PC-9 (cell line): Measurements from ENCODE around the gene GNE. TPM values are rescaled to one million over a fixed set of nuclear protein-coding genes. Genes with fewer than 3 reads are reported as not detected.
"Not testable (repeated sequence)": the region's sequence is repeated elsewhere in the genome, so short reads cannot be mapped to it uniquely, and the experiment has no call there.

Source experiments
- BruUV-seq: library from RNA; stranded (reverse); fragments of 400-500 nt; replicated peaks from 2 replicates; lab custom pipeline; 2021; lab: Mats Ljungman, UMichigan
- CTCF ChIA-PET: fragments of 300-600 bp; sonication (Branson Sonifier 250); formaldehyde crosslinking; loops from one replicate; lab custom pipeline; 2022; ENCODE audit warnings: antibody characterized with exemption; lab: Charles Lee
- POLR2A ChIA-PET: fragments of 300-600 bp; sonication (Branson Sonifier 250); formaldehyde crosslinking; loops from one replicate; lab custom pipeline; 2022; ENCODE audit warnings: antibody characterized with exemption; ENCODE audit not compliant: unreplicated experiment; lab: Charles Lee
- DNase-seq, 2 experiments: peaks; one replicate each; pipeline versions ENCODE4 v3.0.0 to v3.0.0-alpha.2; 2015 to 2022; ENCODE audit warnings: mixed read lengths in 1 of 2
- H2AFZ ChIP-seq: fragments of 200-600 bp; sonication (generic); 2 replicates; pipeline ENCODE4 v1.8.1; 2017; ENCODE audit warnings: antibody characterized with exemption
- H3F3A ChIP-seq: fragments of 200-600 bp; sonication (generic); 2 replicates; pipeline ENCODE4 v1.8.1; 2017; ENCODE audit warnings: antibody characterized with exemption, mild to moderate bottlenecking, low read depth; ENCODE audit not compliant: insufficient read depth
- H3K27ac ChIP-seq: fragments of 200-600 bp; sonication (generic); 2 replicates; pipeline ENCODE4 v1.6.1; 2016; ENCODE audit warnings: mixed run types
- H3K27me3 ChIP-seq: fragments of 200-600 bp; sonication (generic); 2 replicates; pipeline ENCODE4 v1.6.1; 2016; ENCODE audit warnings: low read depth, mixed run types; ENCODE audit not compliant: insufficient read depth
- H3K36me3 ChIP-seq: fragments of 200-600 bp; sonication (generic); 2 replicates; pipeline ENCODE4 v1.6.1; 2016; ENCODE audit warnings: low read depth, mixed run types
- H3K4me1 ChIP-seq: fragments of 200-600 bp; sonication (generic); replicated peaks from 2 replicates; pipeline ENCODE4 v1.6.1; 2016; ENCODE audit warnings: mixed run types; ENCODE audit not compliant: insufficient read depth
- H3K4me2 ChIP-seq: fragments of 200-600 bp; sonication (generic); 2 replicates; pipeline ENCODE4 v1.6.1; 2017; ENCODE audit warnings: mixed run types
- H3K4me3 ChIP-seq: fragments of 200-600 bp; sonication (generic); 2 replicates; pipeline ENCODE4 v1.6.1; 2016; ENCODE audit warnings: mixed run types
- H3K79me2 ChIP-seq: fragments of 200-600 bp; sonication (generic); 2 replicates; pipeline ENCODE4 v1.6.1; 2017; ENCODE audit warnings: low read depth, mixed run types
- H3K9me2 ChIP-seq: fragments of 200-600 bp; sonication (generic); 2 replicates; pipeline ENCODE4 v1.8.1; 2017; ENCODE audit warnings: mild to moderate bottlenecking; ENCODE audit not compliant: insufficient read depth
- H3K9me3 ChIP-seq: fragments of 200-600 bp; sonication (generic); 2 replicates; pipeline ENCODE4 v1.8.1; 2016; ENCODE audit warnings: low read depth; ENCODE audit not compliant: insufficient read depth
- H4K20me1 ChIP-seq: fragments of 200-600 bp; sonication (generic); 2 replicates; pipeline ENCODE4 v1.8.1; 2017; ENCODE audit not compliant: insufficient read depth
- EZH2 ChIP-seq: fragments of 200-600 bp; sonication (generic); IDR thresholded peaks from 2 replicates; pipeline ENCODE4 v1.8.0; 2017; ENCODE audit warnings: antibody characterized with exemption, low read depth
- intact Hi-C: fragments of 100-400 bp; cut with micrococcal nuclease; formaldehyde crosslinking; loops from one replicate; pipeline ENCODE4 v1.10.0; 2022; ENCODE audit not compliant: unreplicated experiment
- total RNA-seq: library from RNA; stranded (reverse); gene quantifications from 2 replicates; pipeline ENCODE4 v1.2.3, GENCODE V29; 2021
- TF ChIP-seq, protein P1 (sequence below): fragments of 200-600 bp; sonication (generic); conservative IDR thresholded peaks from 2 replicates; pipeline ENCODE4 v1.6.1; 2017; ENCODE audit warnings: mixed run types, antibody characterized with exemption, mild to moderate bottlenecking, moderate library complexity

Gene GNE
- total RNA-seq, 1 experiment from 2014 or later = 23.2 TPM

DNA sequence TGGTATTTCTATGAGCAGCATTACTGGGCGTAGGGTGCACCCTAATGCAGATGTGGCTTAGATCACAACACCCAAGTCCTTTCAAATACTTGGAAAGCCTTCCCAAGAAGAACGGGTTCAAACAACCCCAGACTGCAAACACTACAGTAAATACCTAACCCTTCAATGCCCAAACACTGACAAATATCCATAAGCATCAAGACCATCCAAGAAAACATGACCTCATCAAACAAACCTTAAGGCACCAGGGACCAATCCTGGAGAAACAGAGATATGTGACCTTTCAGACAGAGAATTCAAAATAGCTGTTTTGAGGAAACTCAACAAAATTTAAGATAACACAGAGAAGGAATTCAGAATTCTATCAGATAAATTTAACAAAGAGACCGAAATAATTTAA is 83.0 kb downstream of the GNE start:
- CTCF ChIA-PET, H3K4me2 ChIP-seq, H4K20me1 ChIP-seq, H3K36me3 ChIP-seq, POLR2A ChIA-PET, H3K4me3 ChIP-seq, intact Hi-C loops, H2AFZ ChIP-seq, H3K27me3 ChIP-seq, H3K4me1 ChIP-seq, H3K9me3 ChIP-seq, H3K79me2 ChIP-seq, H3K27ac ChIP-seq, DNase-seq, H3K9me2 ChIP-seq, BruUV-seq, H3F3A ChIP-seq: not testable (repeated sequence)

DNA sequence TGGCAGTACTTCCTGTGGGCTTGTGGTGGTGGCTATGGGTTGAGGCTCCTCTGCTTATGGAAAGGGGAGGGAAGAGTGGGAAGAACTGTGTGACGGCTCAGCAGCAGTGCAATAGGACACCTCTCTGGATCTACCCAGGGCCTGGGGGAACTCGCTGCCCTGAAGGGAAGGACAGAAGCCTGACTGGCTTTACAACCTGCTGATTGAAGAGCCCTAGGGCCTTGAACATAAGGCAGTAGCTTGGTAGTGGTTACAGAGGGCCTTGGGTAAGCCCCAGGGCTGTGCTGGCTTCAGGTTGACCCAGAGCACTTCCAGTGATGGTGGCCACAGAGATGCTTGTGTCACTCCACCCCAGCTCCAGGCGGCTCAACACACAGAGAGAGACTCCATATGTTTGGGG is 83.5 kb downstream of the GNE start:
- Histone ChIP-seq H3K9me2 (no peaks in the 10 kb centered on the region), H3F3A (no peaks in the 10 kb centered on the region), H3K9me3 (no peaks in the 10 kb centered on the region), H3K4me1 (no peaks in the 10 kb centered on the region), H3K27me3 (no peaks in the 10 kb centered on the region), H3K4me3 (no peak overlapping the region), H2AFZ (no peak overlapping the region), H3K27ac (no peak overlapping the region), H3K4me2 (no peak overlapping the region), H3K36me3 (no peaks in the 10 kb centered on the region), H4K20me1 (no peaks in the 10 kb centered on the region), H3K79me2 (no peaks in the 10 kb centered on the region)
- ChIA-PET CTCF (no interaction called here), POLR2A (no interaction called here)
- TF ChIP-seq, protein P1, sequence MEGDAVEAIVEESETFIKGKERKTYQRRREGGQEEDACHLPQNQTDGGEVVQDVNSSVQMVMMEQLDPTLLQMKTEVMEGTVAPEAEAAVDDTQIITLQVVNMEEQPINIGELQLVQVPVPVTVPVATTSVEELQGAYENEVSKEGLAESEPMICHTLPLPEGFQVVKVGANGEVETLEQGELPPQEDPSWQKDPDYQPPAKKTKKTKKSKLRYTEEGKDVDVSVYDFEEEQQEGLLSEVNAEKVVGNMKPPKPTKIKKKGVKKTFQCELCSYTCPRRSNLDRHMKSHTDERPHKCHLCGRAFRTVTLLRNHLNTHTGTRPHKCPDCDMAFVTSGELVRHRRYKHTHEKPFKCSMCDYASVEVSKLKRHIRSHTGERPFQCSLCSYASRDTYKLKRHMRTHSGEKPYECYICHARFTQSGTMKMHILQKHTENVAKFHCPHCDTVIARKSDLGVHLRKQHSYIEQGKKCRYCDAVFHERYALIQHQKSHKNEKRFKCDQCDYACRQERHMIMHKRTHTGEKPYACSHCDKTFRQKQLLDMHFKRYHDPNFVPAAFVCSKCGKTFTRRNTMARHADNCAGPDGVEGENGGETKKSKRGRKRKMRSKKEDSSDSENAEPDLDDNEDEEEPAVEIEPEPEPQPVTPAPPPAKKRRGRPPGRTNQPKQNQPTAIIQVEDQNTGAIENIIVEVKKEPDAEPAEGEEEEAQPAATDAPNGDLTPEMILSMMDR = no peak
- no peak for TF ChIP-seq EZH2
- no peak for DNase-seq
- intact Hi-C loops = no loop called here
- no TSS peak for BruUV-seq

DNA sequence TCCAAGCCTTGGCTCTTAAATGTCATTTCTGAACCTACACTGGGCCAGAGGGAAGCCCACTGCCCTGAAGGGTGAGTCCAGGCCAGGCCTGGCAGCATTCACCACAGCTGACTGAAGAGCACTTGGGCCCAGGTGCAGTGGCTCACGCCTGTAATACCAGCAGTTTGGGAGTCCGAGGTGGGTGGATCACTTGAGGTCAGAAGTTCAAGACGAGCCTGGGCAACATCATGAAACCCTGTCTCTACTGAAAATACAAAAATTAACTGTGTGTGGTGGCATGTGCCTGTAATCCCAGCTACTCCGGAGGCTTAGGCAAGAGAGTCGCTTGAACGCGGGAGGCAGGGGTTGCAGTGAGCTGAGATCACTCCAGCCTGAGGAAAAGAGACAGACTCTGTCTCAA is 84.0 kb downstream of the GNE start:
- Histone ChIP-seq H3K4me2 (no peak overlapping the region), H3K9me3 (no peaks in the 10 kb centered on the region), H3K4me3 (no peak overlapping the region), H3K36me3 (no peaks in the 10 kb centered on the region), H3K79me2 (no peaks in the 10 kb centered on the region), H3F3A (no peaks in the 10 kb centered on the region), H3K27me3 (no peaks in the 10 kb centered on the region), H4K20me1 (no peaks in the 10 kb centered on the region), H2AFZ (no peak overlapping the region), H3K9me2 (no peaks in the 10 kb centered on the region), H3K4me1 (no peaks in the 10 kb centered on the region), H3K27ac (no peak overlapping the region)
- ChIA-PET CTCF (no interaction called here), POLR2A (no interaction called here)
- intact Hi-C loops = no loop called here
- no TSS peak for BruUV-seq
- TF ChIP-seq, protein P1 = no peak
- no peak for TF ChIP-seq EZH2
- no peak for DNase-seq

- Histone ChIP-seq H3K36me3 (no peaks in the 10 kb centered on the region), H3K9me3 (no peaks in the 10 kb centered on the region), H3F3A (no peaks in the 10 kb centered on the region), H3K4me3 (no peak overlapping the region), H2AFZ (no peak overlapping the region), H3K9me2 (no peaks in the 10 kb centered on the region), H3K27ac (no peak overlapping the region), H3K4me2 (no peak overlapping the region), H3K4me1 (no peaks in the 10 kb centered on the region), H3K27me3 (no peaks in the 10 kb centered on the region), H3K79me2 (no peaks in the 10 kb centered on the region), H4K20me1 (no peaks in the 10 kb centered on the region)
- no TSS peak for BruUV-seq
- CTCF ChIA-PET = no interaction called here
- POLR2A ChIA-PET = no interaction called here
- intact Hi-C loops = no loop called here
- DNase-seq = no peak
- TF ChIP-seq EZH2 = no peak
- TF ChIP-seq, protein P1 = no peak
Measured at GRCh38 chr9:36173861-36174260, 84.4 kb downstream of the GNE start.
